Ishikawa (cell line): ENCODE results near the gene ANO4.

Source experiments
- CEBPB ChIP-seq: IDR thresholded peaks from 2 replicates; pipeline ENCODE4 v1.6.1; 2012
- CREB1 ChIP-seq: IDR thresholded peaks from 2 replicates; pipeline ENCODE4 v1.6.1; 2012; ENCODE audit warnings: low read depth
- EGR1 ChIP-seq: IDR thresholded peaks from 2 replicates; pipeline ENCODE4 v1.6.1; 2012
- EP300 ChIP-seq: IDR thresholded peaks from 2 replicates; pipeline ENCODE4 v1.6.1; 2012; ENCODE audit warnings: borderline replicate concordance
- FOXM1 ChIP-seq: IDR thresholded peaks from 2 replicates; pipeline ENCODE4 v1.6.1; 2012; ENCODE audit warnings: low read depth, borderline replicate concordance
- NFIC ChIP-seq: IDR thresholded peaks from 2 replicates; pipeline ENCODE4 v1.6.1; 2012
- RAD21 ChIP-seq: IDR thresholded peaks from 2 replicates; pipeline ENCODE4 v1.6.1; 2012; ENCODE audit warnings: low read depth
- REST ChIP-seq: IDR thresholded peaks from 2 replicates; pipeline ENCODE4 v1.6.1; 2012; ENCODE audit warnings: low read depth, mild to moderate bottlenecking
- TAF1 ChIP-seq: IDR thresholded peaks from 2 replicates; pipeline ENCODE4 v1.6.1; 2012; ENCODE audit warnings: low read depth, mild to moderate bottlenecking
- TCF12 ChIP-seq: IDR thresholded peaks from 2 replicates; pipeline ENCODE4 v1.6.1; 2012; ENCODE audit warnings: low read depth
- TEAD4 ChIP-seq: IDR thresholded peaks from 2 replicates; pipeline ENCODE4 v1.6.1; 2012
- USF1 ChIP-seq: IDR thresholded peaks from 2 replicates; pipeline ENCODE4 v1.6.1; 2012
- YY1 ChIP-seq: IDR thresholded peaks from 2 replicates; pipeline ENCODE4 v1.6.1; 2012; ENCODE audit warnings: low read depth
- ZBTB7A ChIP-seq: IDR thresholded peaks from 2 replicates; pipeline ENCODE4 v1.6.1; 2012; ENCODE audit warnings: low read depth
- TF ChIP-seq, protein P1 (sequence below): IDR thresholded peaks from 2 replicates; pipeline ENCODE4 v1.6.1; 2012

Gene ANO4

DNA sequence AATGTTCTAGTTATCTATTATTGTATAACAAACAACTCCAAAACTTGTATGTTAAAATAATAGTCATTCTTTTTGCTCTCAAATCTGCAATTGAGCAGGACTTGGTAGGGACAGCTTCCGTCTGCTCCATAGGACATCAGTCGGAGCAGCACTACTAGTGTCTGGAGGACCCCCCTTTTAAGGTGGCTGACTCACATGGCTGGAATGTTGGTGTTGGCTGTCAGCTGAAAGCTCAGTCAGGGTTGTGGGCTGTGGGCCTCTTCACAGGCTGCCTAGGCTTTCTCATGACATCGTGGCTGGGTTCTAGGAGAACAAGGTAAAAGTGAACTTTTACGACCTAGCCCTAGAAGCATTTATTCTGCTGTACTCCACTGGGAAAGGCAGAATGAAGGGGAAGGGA is 160.6 kb downstream of the ANO4 start:
- no peak for TF ChIP-seq CREB1
- TF ChIP-seq TEAD4 = peak; percentile 60

GRCh38 chr12:100956311-100956852 is 161.8 kb downstream of the ANO4 start:
- TF ChIP-seq TAF1 (no peak), REST (no peak), FOXM1 (no peak), CEBPB (no peak), EGR1 (no peak), RAD21 (no peak), EP300 (no peak), CREB1 (no peak), ZBTB7A (no peak), NFIC (no peak)
- TF ChIP-seq, protein P1, sequence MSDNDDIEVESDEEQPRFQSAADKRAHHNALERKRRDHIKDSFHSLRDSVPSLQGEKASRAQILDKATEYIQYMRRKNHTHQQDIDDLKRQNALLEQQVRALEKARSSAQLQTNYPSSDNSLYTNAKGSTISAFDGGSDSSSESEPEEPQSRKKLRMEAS = no peak

DNA sequence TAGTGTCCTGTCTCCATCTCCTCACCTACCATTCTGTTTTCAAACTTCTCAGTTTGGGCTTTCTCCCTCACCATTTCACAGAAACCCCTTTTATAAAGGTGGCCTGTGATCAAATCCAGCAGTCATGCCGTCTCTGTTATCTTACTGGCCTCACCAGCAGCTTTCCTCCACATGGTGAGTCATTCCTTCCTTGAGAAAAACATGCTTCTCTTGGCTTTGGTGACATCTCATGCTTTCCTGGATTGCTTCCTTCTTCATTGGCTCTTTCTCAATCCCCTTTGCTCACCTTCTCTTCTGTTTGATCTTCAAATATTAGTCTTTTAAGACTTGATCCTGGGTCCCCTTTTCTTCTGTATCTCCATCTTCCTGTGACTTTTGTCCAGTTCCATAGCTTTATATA is 164.9 kb downstream of the ANO4 start:
- TF ChIP-seq YY1 = no peak
- no peak for TF ChIP-seq NFIC
- no peak for TF ChIP-seq FOXM1
- no peak for TF ChIP-seq USF1
- no peak for TF ChIP-seq TEAD4
- TF ChIP-seq CREB1 = no peak
- TF ChIP-seq, protein P1 = no peak
- no peak for TF ChIP-seq EP300
- no peak for TF ChIP-seq TAF1
- TF ChIP-seq CEBPB = no peak
- TF ChIP-seq RAD21 = no peak

GRCh38 chr12:100962086-100962712 is 167.6 kb downstream of the ANO4 start:
- TF ChIP-seq ZBTB7A (no peak), TCF12 (no peak), YY1 (no peak), TAF1 (no peak), USF1 (no peak)
- TF ChIP-seq, protein P1 = no peak

DNA sequence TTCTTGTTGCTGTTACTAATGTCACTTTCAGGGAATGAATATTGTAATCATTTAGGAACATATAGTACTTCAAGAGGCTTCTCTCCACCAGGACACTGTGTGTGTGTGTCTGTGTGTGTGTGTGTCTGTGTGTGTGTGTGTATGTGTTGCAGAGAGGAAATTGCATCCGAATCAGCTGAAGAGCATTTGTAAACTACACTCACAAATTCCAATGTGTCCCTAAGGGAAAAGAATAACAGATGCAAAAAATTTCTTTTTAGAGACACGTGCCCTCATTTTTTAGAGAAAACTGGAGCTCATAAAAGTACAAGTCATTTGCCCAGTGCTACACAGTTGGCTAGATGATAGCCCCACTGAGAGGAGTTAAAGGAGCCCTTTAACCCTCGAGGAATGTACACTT is 168.8 kb downstream of the ANO4 start:
- no peak for TF ChIP-seq NFIC
- no peak for TF ChIP-seq YY1
- no peak for TF ChIP-seq CREB1
- TF ChIP-seq USF1 = no peak
- no peak for TF ChIP-seq FOXM1

DNA sequence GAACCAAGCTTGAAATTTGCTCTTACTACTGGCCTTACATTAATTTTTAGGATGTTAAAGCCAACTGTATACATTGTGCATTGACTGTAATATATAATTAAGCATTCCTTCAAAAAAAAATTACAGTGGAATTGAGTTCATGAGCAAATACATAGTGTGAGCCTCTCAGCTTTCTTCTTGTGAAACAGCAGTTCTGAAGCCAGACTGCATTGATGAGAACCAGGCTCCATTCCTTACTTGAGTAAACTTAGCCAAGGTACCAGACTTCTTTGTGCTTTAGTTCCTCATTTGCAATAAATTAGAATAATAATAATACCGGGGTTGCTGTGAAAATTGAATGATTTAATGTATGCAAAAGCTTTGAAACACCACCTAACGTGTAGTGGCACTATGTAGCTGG is 169.5 kb downstream of the ANO4 start:
- TF ChIP-seq YY1 = no peak
- TF ChIP-seq NFIC = no peak
- TF ChIP-seq EGR1 = no peak
- no peak for TF ChIP-seq USF1
- no peak for TF ChIP-seq RAD21
- TF ChIP-seq REST = no peak
- TF ChIP-seq, protein P1 = no peak
- TF ChIP-seq FOXM1 = no peak
- no peak for TF ChIP-seq CEBPB
- no peak for TF ChIP-seq TCF12
- TF ChIP-seq ZBTB7A = no peak
- TF ChIP-seq TEAD4 = no peak
- TF ChIP-seq TAF1 = no peak
- no peak for TF ChIP-seq CREB1
- no peak for TF ChIP-seq EP300
